ENCODE results near the gene RBM39.

Gene RBM39

DNA sequence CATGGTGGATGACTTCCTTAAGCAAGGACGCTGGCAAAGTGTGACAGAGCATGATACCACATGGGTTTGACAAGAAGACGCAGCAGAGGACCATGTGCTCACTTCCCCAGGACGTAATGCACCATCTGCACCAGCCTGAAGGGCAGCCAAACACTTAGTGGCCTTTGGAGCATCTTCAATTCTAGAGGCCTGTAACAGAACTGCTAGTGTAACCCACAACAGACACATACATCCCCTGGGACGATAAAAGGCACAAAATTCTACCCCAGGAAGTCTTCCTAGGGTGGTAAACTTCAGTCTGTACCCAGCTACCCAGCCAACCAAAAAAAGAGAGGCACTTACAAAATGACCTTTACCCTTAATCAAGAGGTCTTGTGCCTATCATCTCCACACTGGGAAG, 68.2 kb downstream of the RBM39 start:
- Histone ChIP-seq H3K9ac (ENCODE audit: low read depth, low read length) (no peak overlapping the region), H3K4me1 (ENCODE audit: control insufficient read depth, insufficient read depth, low read length) (no peaks in the 10 kb centered on the region), H3K36me3 (ENCODE audit: control insufficient read depth, insufficient read depth, low read length) (peaks cover 5% of the 10 kb centered on the region)

DNA sequence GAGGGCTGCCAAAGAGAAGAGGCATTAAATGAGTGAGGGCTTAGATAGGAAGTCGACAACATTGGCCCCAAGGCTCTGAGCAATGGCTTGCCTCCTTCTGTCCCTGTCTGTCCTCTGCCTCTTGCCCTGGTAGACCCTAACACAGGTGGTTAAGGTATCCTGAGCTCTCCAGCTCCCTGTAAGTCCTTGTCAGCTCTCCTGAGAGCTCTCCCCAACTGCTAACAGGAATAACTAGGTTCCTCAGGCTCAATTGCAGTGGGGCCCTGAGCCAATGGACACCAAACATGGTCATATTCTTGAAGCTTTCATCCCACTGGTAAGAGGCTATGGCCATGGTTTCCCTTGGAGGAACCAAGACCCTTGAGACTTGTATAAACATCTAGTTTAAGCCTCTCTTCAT, 72.4 kb downstream of the RBM39 start:
- Histone ChIP-seq H3K4me1 (ENCODE audit: control insufficient read depth, insufficient read depth, low read length) (no peaks in the 10 kb centered on the region), H3K9ac (ENCODE audit: low read depth, low read length) (no peak overlapping the region), H3K27me3 (ENCODE audit: control insufficient read depth, insufficient read depth, low read length) (no peaks in the 10 kb centered on the region), H3K9me3 (ENCODE audit: control insufficient read depth, insufficient read depth, low read length) (no peaks in the 10 kb centered on the region), H3K4me3 (ENCODE audit: low read depth, low read length) (no peak overlapping the region), H3K36me3 (ENCODE audit: control insufficient read depth, insufficient read depth, low read length) (peaks cover 5% of the 10 kb centered on the region)

More for the DNA sequence above, 68.2 kb downstream of the RBM39 start:
- no peak overlapping the region for H3K4me3 ChIP-seq (ENCODE audit: low read depth, low read length)
- H3K9me3 ChIP-seq (ENCODE audit: control insufficient read depth, insufficient read depth, low read length), result no peaks in the 10 kb centered on the region
- H3K27me3 ChIP-seq (ENCODE audit: control insufficient read depth, insufficient read depth, low read length), result no peaks in the 10 kb centered on the region

DNA sequence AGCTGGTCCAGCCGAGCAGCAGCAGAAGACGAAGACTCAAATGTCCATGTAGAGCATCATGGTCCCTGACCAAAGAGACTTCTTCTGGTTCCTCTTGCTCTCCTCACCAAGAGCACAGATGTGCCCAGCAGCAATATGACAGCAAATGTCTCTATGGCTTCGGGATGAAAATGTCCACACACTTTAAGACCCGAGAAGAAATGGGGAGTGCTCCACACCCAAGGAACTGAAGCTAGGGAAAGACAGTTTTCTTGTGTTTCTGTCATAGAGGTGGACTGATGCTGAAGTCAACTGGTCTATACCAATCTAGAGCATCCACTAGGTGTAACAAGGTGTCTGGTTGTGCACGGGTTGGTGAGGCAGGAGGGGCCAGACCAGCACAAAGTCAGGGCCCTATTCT, 72.8 kb downstream of the RBM39 start:
- peaks cover 3% of the 10 kb centered on the region for H3K36me3 ChIP-seq (ENCODE audit: control insufficient read depth, insufficient read depth, low read length)

DNA sequence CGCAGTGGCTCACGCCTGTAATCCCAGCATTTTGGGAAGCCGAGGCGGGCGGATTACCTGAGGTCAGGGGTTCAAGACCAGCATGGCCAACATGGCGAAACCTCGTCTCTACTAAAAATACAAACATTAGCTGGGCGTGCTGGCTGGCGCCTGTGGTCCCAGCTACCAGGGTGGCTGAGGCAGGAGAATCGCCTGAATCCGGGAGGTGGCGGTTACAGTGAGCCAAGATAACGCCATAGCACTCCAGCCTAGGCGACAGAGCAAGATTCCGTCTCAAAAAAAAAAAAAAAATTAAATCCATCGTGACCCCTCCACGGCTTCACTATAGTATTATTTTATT, 76.1 kb downstream of the RBM39 start:
- H3K4me1 ChIP-seq (ENCODE audit: control insufficient read depth, insufficient read depth, low read length), result peaks cover 4% of the 10 kb centered on the region
- no peak overlapping the region for H3K4me3 ChIP-seq (ENCODE audit: low read depth, low read length)
- no peak overlapping the region for H3K9ac ChIP-seq (ENCODE audit: low read depth, low read length)
- H3K36me3 ChIP-seq (ENCODE audit: control insufficient read depth, insufficient read depth, low read length), result peaks cover under 1% of the 10 kb centered on the region
- H3K9me3 ChIP-seq (ENCODE audit: control insufficient read depth, insufficient read depth, low read length), result no peaks in the 10 kb centered on the region
- H3K27me3 ChIP-seq (ENCODE audit: control insufficient read depth, insufficient read depth, low read length), result no peaks in the 10 kb centered on the region

More for the DNA sequence above, 72.8 kb downstream of the RBM39 start:
- Histone ChIP-seq H3K4me1 (ENCODE audit: control insufficient read depth, insufficient read depth, low read length) (no peaks in the 10 kb centered on the region), H3K9ac (ENCODE audit: low read depth, low read length) (no peak overlapping the region), H3K27me3 (ENCODE audit: control insufficient read depth, insufficient read depth, low read length) (no peaks in the 10 kb centered on the region), H3K9me3 (ENCODE audit: control insufficient read depth, insufficient read depth, low read length) (no peaks in the 10 kb centered on the region), H3K4me3 (ENCODE audit: low read depth, low read length) (no peak overlapping the region)

DNA sequence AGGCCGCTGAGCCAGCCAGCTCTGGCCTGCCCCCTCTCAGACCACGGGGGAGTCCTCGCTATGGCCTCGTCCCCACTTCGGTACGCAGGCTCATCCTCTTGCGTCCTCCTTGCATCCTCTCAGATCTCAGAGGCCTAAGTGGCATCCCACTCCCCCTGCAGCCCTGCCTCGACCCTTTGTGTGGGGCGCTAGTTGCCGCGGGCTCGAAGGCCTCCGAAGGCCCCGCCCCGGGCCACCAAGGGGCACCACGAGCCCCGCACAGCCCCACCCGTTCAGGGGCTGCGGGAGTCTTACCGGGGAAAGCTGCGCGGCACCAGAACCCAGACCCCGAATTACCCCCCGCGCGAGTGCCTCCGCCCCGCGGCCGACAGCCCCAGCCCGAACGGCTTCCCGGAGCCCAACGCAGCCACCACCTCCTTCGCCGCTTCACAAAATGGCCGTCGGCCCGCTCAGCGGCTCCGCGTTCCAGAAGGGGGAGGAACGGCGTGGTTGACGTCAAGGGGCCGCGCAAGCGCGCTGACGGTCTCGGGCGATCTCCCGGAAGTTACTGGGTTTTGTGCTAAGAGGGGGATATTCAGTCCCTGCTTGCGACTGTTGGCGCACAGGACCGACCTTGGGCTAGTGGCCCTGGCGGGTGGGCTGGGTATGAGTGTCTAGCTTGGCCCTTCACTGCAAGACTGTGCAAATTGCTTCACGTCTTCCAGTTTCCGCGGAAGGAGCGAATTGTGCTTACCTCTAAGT, 77.4 kb downstream of the RBM39 start, which contains the start of the genes CPNE1 and RBM12:
TSS of gene CPNE1 (minus strand) at position 435 of the 741 bp plus-strand sequence. CDS start 31,977 bp downstream, outside the sequence.
TSS of gene RBM12 (minus strand) at position 435 of the 741 bp plus-strand sequence. CDS start 9,578 bp downstream, outside the sequence.
- Histone ChIP-seq H3K4me1 (ENCODE audit: control insufficient read depth, insufficient read depth, low read length) (peaks cover 12% of the 10 kb centered on the region), H3K9me3 (ENCODE audit: control insufficient read depth, insufficient read depth, low read length) (no peaks in the 10 kb centered on the region), H3K27me3 (ENCODE audit: control insufficient read depth, insufficient read depth, low read length) (no peaks in the 10 kb centered on the region), H3K36me3 (ENCODE audit: control insufficient read depth, insufficient read depth, low read length) (no peaks in the 10 kb centered on the region), H3K9ac (ENCODE audit: low read depth, low read length) (peak within 1 kb of the TSS; percentile 100), H3K4me3 (ENCODE audit: low read depth, low read length) (peak within 1 kb of the TSS; percentile 100)

DNA sequence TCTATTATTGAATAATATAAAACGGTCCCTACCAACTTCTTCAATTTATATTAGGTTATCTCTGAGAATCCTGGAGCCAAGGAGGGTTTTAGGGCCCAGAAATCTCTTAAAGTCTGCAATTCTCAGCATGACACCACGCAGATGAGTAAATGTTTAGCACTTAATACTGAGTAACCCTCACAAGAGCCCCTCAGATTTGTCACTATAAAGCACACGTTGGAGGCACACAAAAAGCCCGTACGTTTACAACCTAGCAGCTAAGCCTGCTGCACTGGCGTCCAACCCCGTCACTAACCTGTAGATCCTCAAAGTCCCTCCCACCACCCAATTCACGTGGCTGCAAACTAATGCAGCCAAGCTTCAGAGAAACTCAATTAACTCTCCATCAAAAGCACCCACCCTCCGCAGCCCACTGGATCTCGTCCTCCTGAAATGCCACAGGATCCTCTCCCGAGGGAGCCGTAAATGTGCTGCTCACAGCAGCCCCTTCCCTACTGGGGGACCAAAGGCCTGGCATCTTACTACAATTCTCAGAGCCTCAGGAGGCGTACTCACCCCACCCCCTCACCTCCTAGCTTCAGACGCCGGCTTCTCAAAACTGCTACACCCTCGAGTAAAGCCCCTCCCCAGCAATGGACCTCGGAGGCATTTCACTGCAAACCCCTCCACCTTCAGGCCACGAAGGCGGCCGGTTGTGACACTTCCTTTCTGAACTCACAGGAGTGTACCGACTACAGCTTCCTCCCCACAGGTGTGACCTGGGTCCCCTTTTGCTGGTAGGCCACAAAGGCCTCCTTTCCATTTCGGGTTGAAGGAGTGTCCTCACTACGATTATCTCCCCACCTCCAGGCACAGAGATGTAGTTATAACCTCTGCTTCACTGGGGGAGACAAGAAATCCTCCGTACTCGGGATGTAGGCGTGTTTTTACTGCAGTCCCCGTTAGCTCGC, 78.3 kb downstream of the RBM39 start:
- H3K27me3 ChIP-seq (ENCODE audit: control insufficient read depth, insufficient read depth, low read length), result no peaks in the 10 kb centered on the region
- no peaks in the 10 kb centered on the region for H3K36me3 ChIP-seq (ENCODE audit: control insufficient read depth, insufficient read depth, low read length)
- no peaks in the 10 kb centered on the region for H3K9me3 ChIP-seq (ENCODE audit: control insufficient read depth, insufficient read depth, low read length)
- H3K4me1 ChIP-seq (ENCODE audit: control insufficient read depth, insufficient read depth, low read length), result peaks cover 13% of the 10 kb centered on the region
- H3K9ac ChIP-seq (ENCODE audit: low read depth, low read length), result peak overlapping the region; percentile 100
- peak overlapping the region; percentile 100 for H3K4me3 ChIP-seq (ENCODE audit: low read depth, low read length)

DNA sequence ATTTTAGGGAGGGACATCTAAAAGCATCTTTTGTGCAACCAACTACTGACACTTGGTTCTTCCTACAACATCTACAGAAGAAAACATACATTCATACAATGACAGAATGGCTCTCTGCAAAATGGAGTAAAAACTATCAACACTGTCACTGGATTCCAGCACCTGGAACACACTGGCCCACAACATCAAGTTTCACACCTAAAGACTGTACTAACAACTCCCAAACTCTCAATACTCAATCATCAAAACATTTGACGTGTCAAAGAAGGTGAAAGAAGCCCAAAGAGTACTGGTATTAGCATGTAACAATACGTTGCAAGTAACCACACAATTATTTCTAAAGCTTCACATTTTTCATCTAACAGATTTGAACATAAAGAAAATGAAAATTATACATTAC, 79.5 kb downstream of the RBM39 start:
- H3K27me3 ChIP-seq (ENCODE audit: control insufficient read depth, insufficient read depth, low read length), result no peaks in the 10 kb centered on the region
- no peaks in the 10 kb centered on the region for H3K9me3 ChIP-seq (ENCODE audit: control insufficient read depth, insufficient read depth, low read length)
- H3K4me3 ChIP-seq (ENCODE audit: low read depth, low read length), result peak overlapping the region; percentile 100
- peaks cover 13% of the 10 kb centered on the region for H3K4me1 ChIP-seq (ENCODE audit: control insufficient read depth, insufficient read depth, low read length)
- no peak overlapping the region for H3K9ac ChIP-seq (ENCODE audit: low read depth, low read length)
- H3K36me3 ChIP-seq (ENCODE audit: control insufficient read depth, insufficient read depth, low read length), result no peaks in the 10 kb centered on the region

DNA sequence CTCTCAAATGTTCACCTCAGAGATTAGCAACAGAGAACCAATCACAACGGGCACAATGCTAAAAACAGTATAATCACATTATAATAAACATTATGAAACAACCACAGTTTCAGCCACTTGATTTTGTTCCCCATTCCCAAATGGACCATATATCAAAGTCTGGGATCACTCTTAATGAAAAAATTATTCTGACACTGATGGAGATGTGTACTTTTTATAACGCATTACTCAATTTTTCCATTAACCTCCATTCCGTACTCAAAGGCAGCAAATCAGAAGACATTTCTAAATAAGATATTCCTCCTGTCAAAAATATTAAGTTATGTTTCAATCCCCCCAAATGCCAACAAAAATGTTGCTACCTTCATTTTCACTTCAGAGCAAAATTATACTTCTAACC, 80.2 kb downstream of the RBM39 start:
- no peak overlapping the region for H3K9ac ChIP-seq (ENCODE audit: low read depth, low read length)
- H3K9me3 ChIP-seq (ENCODE audit: control insufficient read depth, insufficient read depth, low read length), result no peaks in the 10 kb centered on the region
- H3K27me3 ChIP-seq (ENCODE audit: control insufficient read depth, insufficient read depth, low read length), result no peaks in the 10 kb centered on the region
- no peaks in the 10 kb centered on the region for H3K36me3 ChIP-seq (ENCODE audit: control insufficient read depth, insufficient read depth, low read length)
- H3K4me3 ChIP-seq (ENCODE audit: low read depth, low read length), result peak overlapping the region; percentile 16
- H3K4me1 ChIP-seq (ENCODE audit: control insufficient read depth, insufficient read depth, low read length), result peaks cover 13% of the 10 kb centered on the region

DNA sequence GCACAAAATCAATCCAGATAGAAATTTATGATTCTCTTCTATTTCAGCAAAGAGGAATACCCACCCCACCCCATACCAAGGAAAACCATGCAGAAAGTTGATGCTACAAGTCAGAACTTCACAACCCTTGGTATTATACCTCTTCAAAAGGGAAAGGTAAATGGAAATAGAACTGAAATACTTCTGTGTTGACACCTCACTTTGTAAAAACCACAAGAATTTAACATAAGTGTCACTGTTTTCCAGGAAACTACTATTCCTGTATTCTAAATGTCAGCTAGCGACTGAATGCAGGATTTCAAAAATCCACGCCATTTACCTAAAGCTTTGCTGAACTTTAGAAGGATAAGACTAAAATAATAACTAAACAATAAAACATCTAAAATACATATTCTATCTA, 81.0 kb downstream of the RBM39 start:
- Histone ChIP-seq H3K4me1 (ENCODE audit: control insufficient read depth, insufficient read depth, low read length) (peaks cover 13% of the 10 kb centered on the region), H3K36me3 (ENCODE audit: control insufficient read depth, insufficient read depth, low read length) (no peaks in the 10 kb centered on the region), H3K4me3 (ENCODE audit: low read depth, low read length) (no peak overlapping the region), H3K9me3 (ENCODE audit: control insufficient read depth, insufficient read depth, low read length) (no peaks in the 10 kb centered on the region), H3K9ac (ENCODE audit: low read depth, low read length) (no peak overlapping the region), H3K27me3 (ENCODE audit: control insufficient read depth, insufficient read depth, low read length) (no peaks in the 10 kb centered on the region)

DNA sequence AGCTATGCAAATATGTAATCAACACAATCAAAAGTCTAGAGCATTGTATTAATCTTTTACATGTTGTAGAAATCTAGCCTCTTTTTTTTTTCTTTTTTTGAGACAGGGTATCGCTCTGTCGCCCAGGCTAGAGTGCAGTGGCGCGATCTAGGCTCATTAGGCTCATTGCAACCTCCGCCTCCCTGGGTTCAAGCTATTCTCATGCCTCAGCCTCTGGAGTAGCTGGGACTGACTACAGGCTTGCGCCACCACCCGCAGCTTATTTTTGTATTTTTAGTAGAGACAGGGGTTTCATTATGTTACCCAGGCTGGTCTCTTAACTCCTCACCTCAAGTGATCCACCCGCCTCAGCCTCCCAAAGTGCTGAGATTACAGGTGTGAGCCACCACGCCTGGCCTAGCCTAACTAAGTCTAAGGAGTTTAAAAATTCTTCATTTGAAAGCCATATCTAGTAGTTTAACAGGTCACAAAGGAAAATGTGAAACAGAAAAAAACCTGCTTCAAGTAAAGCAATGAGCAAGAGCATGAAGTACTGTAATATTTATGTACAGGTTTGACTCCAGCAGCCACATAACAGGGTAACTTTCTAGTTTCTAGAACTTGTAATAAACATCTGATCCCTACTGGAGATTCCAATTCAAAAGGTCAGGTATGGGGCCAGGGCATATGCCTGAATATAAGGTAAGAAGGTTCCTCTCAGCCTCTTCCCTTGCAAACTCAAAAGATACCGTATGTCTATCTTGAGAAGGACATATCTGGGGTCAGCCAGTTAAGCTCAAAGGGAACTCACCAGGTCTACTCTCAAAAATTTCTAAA, 81.7 kb downstream of the RBM39 start:
- H3K9ac ChIP-seq (ENCODE audit: low read depth, low read length), result no peak overlapping the region
- H3K9me3 ChIP-seq (ENCODE audit: control insufficient read depth, insufficient read depth, low read length), result no peaks in the 10 kb centered on the region
- H3K36me3 ChIP-seq (ENCODE audit: control insufficient read depth, insufficient read depth, low read length), result no peaks in the 10 kb centered on the region
- H3K27me3 ChIP-seq (ENCODE audit: control insufficient read depth, insufficient read depth, low read length), result no peaks in the 10 kb centered on the region
- H3K4me3 ChIP-seq (ENCODE audit: low read depth, low read length), result peak overlapping the region; percentile 7
- peaks cover 13% of the 10 kb centered on the region for H3K4me1 ChIP-seq (ENCODE audit: control insufficient read depth, insufficient read depth, low read length)

DNA sequence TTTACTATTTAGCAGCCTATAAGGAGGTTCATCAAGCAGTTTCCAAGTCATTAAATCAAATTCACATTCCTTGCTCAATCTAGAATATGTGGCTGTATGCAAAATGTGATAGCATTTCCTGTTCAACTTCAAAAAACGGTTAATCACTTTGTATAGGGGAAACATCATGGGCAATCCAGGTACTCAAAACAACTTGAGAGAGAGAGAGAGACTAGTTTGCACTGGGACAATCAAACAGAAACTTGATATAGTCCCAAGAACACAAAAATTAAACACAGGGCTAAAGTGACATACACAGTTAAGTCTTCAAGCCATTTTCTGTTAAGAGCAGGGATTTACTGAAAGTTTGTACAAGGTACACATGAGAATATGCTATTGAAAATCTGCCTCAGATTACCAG, 84.8 kb downstream of the RBM39 start:
- Histone ChIP-seq H3K9me3 (ENCODE audit: control insufficient read depth, insufficient read depth, low read length) (no peaks in the 10 kb centered on the region), H3K36me3 (ENCODE audit: control insufficient read depth, insufficient read depth, low read length) (peaks cover 13% of the 10 kb centered on the region), H3K27me3 (ENCODE audit: control insufficient read depth, insufficient read depth, low read length) (no peaks in the 10 kb centered on the region), H3K4me3 (ENCODE audit: low read depth, low read length) (no peak overlapping the region), H3K4me1 (ENCODE audit: control insufficient read depth, insufficient read depth, low read length) (peaks cover 13% of the 10 kb centered on the region), H3K9ac (ENCODE audit: low read depth, low read length) (no peak overlapping the region)
